Stimulated activated CD8-positive, alpha-beta memory T cell treated with anti-CD3 and anti-CD28 coated beads, Interleukin-4, amount 100 ng/mL, for 4 hours (primary cell): ENCODE measurements around the gene SYT6.
"Not testable (repeated sequence)": the region's sequence is repeated elsewhere in the genome, so short reads cannot be mapped to it uniquely, and the experiment has no call there.

Experiments used
- DNase-seq, 2 donors: peaks; one replicate each; pipeline ENCODE4 v3.0.0-alpha.2; 2020; ENCODE audit warnings: low read depth in 2 of 2, low spot score in 1 of 2

The SYT6 gene

GRCh38 chr1:114075546-114076242 lies 78.0 kb downstream of the SYT6 start:
- no peak for DNase-seq

DNA sequence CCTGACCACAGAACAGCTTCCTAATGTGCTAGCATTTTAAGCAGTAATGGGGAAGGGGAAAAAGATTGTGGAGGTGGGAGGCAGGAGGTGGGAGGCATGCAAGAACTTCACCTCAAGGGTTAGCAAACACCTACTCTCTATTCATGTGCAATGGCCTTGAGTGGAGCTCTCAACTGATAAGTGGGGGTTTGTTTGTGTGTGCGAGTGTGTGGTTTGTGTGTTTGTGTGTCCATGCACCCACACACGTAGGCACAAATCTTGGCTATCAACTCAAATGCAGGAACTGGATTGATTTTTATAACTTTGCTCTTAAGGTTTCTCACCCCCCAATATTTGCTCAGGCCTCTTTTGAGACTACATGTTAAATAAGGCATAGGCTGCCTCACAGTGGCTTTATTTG lies 78.6 kb downstream of the SYT6 start:
- DNase-seq = no peak

GRCh38 chr1:114072246-114072645 lies 81.4 kb downstream of the SYT6 start:
- no peak for DNase-seq

GRCh38 chr1:114069762-114070161 lies 83.9 kb downstream of the SYT6 start:
- not testable (repeated sequence) for DNase-seq

GRCh38 chr1:114068684-114069083 lies 85.0 kb downstream of the SYT6 start:
- not testable (repeated sequence) for DNase-seq

- DNase-seq = not testable (repeated sequence)
These were observed 88.0 kb downstream of the SYT6 start for GRCh38 chr1:114065671-114066070.

DNA sequence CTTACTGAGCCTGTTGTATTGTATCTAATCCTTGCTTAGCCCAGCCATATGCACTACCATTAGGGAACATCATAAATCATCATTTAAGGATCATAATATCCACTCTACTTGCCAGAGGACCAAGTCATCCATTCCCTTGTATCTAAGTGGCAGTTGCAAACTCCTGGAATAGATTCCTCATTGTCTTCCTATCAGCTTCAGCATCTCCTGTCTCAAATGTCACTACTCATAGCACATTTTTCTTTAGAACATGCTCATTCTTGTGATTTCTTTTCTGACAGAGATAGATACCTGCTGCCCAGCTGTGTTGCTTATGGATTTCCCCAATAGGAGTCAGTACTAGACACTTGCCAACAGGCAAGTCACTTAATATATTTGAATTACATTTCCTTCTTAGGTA lies 90.1 kb downstream of the SYT6 start:
- DNase-seq = no peak

DNA sequence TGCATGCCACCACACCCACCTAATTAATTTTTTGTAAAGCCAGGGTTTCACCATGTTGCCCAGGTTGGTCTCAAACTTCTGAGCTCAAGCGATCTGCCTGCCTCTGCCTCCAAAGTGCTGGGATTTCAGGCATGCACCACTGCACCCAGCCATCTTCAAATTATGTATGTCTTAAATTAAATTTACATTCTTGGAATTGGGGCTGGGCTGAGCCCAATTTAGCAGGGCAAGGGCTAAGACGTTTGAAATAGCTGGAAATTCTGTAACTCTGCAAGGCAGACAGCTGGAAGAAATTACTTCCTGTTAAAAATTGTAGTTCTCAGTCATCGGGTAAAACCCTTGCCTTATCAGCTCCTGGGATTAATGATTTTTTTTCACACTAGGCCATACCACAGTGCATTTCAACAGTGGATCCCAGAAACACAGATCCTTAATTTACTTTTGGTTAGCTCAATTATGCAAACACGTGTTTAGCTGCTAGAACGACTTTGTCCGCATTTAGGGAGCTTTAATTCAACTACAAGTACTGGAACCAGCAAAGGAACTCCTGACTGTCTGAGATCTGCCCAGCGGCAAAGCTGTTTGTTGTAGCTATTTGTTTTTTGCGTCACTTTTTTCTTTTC lies 91.1 kb downstream of the SYT6 start:
- no peak for DNase-seq

GRCh38 chr1:114061121-114061830 lies 92.4 kb downstream of the SYT6 start:
- no peak for DNase-seq

- DNase-seq = not testable (repeated sequence)
These were observed 95.4 kb downstream of the SYT6 start for GRCh38 chr1:114058236-114058635.

DNA sequence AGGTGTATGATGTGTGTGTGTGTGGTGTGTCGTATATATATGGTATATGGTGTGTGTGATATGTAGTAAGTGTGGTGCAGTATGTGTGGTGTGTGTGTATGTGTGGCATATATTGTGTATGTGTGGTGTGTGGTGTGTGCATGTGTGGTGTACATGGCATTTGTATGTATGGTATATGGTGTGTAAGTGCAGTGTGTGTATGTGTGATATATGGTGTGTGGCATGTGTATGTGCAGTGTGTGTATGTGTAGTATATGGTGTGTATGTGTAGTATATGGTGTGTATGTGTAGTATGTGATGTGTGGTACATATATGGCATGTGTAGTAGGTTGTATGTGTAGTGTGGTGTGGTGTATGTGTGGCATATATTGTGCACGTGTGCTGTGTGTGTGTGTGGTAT lies 99.5 kb downstream of the SYT6 start:
- no peak for DNase-seq

DNA sequence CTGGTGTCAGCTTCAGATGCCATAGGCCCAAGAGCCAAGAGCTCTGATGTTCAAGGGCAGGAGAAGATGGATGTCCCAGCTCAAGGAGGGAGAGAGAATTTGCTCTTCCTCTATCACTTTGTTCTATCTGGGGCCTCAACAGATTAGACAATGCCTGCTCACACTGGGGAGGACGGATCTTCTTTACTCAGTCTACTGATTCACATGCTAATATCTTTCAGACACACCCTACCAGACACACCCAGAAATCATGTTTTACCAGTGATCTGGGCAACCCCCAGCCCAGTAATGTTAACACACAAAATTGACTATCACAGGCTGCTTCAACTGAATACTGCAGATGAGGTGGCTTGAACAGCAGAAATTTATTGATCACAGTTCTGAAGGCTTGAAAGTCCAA lies 105.4 kb downstream of the SYT6 start:
- no peak for DNase-seq

DNA sequence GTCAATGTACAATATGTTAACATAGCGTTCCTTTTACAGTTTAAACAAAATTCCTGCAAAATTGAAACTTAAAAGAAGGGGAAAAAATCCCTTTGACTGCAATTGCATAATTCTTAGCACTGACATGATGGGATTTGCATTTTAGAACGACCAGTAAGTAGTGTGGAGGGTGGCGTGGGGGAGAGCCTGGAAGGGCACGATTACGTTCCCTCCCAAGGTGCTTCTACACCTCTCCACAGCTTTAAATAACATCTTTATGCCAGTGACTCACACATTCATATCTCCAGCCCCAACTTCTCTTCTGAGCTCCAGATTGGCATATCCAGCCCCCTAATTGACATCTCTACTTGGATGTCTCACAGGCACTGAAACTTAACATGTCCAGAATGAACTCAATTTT lies 110.1 kb downstream of the SYT6 start:
- no peak for DNase-seq

DNA sequence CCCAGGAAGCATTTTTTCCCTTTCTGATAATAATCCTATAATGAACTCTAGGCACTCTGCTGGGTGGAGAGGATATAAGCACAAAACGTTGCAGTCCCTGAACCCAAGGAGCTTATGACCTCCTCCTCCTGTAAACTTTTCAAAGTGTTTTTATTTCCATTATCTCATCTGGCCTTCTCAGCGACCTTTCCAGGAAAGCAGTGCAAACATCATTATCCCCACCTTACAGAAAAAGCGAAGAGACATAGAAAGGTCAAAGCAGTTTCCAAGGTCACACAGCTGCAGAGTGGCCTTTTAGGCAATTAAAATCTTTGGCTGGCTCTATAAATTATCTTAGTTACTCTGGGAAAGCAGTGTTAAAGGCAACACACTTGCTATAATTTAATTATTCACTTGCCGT lies 110.6 kb downstream of the SYT6 start:
- DNase-seq = no peak

GRCh38 chr1:114040273-114041015 lies 113.2 kb downstream of the SYT6 start:
- no peak for DNase-seq
